Measurements from ENCODE around the gene KRTAP9-6.
"Not testable (repeated sequence)": the region's sequence is repeated elsewhere in the genome, so short reads cannot be mapped to it uniquely, and the experiment has no call there.

Gene KRTAP9-6

GRCh38 chr17:41251261-41251660 is 13.9 kb upstream of the KRTAP9-6 start:
- FAIRE-seq (no peak), DNase-seq (ENCODE audit: insufficient read length) (no peak)
- no peak for TF ChIP-seq TAF1 (IDR thresholded peaks at IDR 0.05; ENCODE audit: borderline replicate concordance, low read depth, low read length)
- no peak for TF ChIP-seq POLR2AphosphoS5 (IDR thresholded peaks at IDR 0.05; ENCODE audit: low read depth, low read length)
- TF ChIP-seq POLR2A (IDR thresholded peaks at IDR 0.05; ENCODE audit: low read depth, low read length), result no peak

GRCh38 chr17:41254861-41255260 is 10.3 kb upstream of the KRTAP9-6 start:
- no peak for TF ChIP-seq POLR2A (IDR thresholded peaks at IDR 0.05; ENCODE audit: low read depth, low read length)
- no peak for TF ChIP-seq TAF1 (IDR thresholded peaks at IDR 0.05; ENCODE audit: borderline replicate concordance, low read depth, low read length)
- TF ChIP-seq POLR2AphosphoS5 (IDR thresholded peaks at IDR 0.05; ENCODE audit: low read depth, low read length), result no peak
- no peak for FAIRE-seq
- no peak for DNase-seq (ENCODE audit: insufficient read length)

GRCh38 chr17:41255381-41256290 is 9.5 kb upstream of the KRTAP9-6 start, which contains the start of gene KRTAP9-9:
Gene KRTAP9-9 (plus strand): TSS chr17:41255384.
- not testable (repeated sequence) for DNase-seq (ENCODE audit: insufficient read length); FAIRE-seq

- FAIRE-seq (no peak), DNase-seq (ENCODE audit: insufficient read length) (no peak)
- TF ChIP-seq TAF1 (IDR thresholded peaks at IDR 0.05; ENCODE audit: borderline replicate concordance, low read depth, low read length) (no peak), POLR2AphosphoS5 (IDR thresholded peaks at IDR 0.05; ENCODE audit: low read depth, low read length) (no peak), POLR2A (IDR thresholded peaks at IDR 0.05; ENCODE audit: low read depth, low read length) (no peak)
These were observed 8.9 kb upstream of the KRTAP9-6 start for GRCh38 chr17:41256291-41256685.

- no peak for FAIRE-seq
- no peak for DNase-seq (ENCODE audit: insufficient read length)
- no peak for TF ChIP-seq POLR2AphosphoS5 (IDR thresholded peaks at IDR 0.05; ENCODE audit: low read depth, low read length)
- TF ChIP-seq TAF1 (IDR thresholded peaks at IDR 0.05; ENCODE audit: borderline replicate concordance, low read depth, low read length), result no peak
- no peak for TF ChIP-seq POLR2A (IDR thresholded peaks at IDR 0.05; ENCODE audit: low read depth, low read length)
These were observed 6.8 kb upstream of the KRTAP9-6 start for GRCh38 chr17:41258406-41258805.

- TF ChIP-seq TAF1 (IDR thresholded peaks at IDR 0.05; ENCODE audit: borderline replicate concordance, low read depth, low read length) (no peak), POLR2AphosphoS5 (IDR thresholded peaks at IDR 0.05; ENCODE audit: low read depth, low read length) (no peak), POLR2A (IDR thresholded peaks at IDR 0.05; ENCODE audit: low read depth, low read length) (no peak)
- DNase-seq (ENCODE audit: insufficient read length) (no peak), FAIRE-seq (no peak)
These were observed 2.0 kb upstream of the KRTAP9-6 start for GRCh38 chr17:41263212-41263611.

GRCh38 chr17:41264599-41264998 is 579 bp upstream of the KRTAP9-6 start:
- DNase-seq (ENCODE audit: insufficient read length) (no peak), FAIRE-seq (no peak)
- TF ChIP-seq POLR2AphosphoS5 (IDR thresholded peaks at IDR 0.05; ENCODE audit: low read depth, low read length) (no peak), TAF1 (IDR thresholded peaks at IDR 0.05; ENCODE audit: borderline replicate concordance, low read depth, low read length) (no peak), POLR2A (IDR thresholded peaks at IDR 0.05; ENCODE audit: low read depth, low read length) (no peak)

- DNase-seq (ENCODE audit: insufficient read length) (no peak), FAIRE-seq (no peak)
These were observed 2.5 kb downstream of the KRTAP9-6 start for GRCh38 chr17:41267711-41268110.

GRCh38 chr17:41271323-41271722 is 6.1 kb downstream of the KRTAP9-6 start:
- not testable (repeated sequence) for FAIRE-seq; DNase-seq (ENCODE audit: insufficient read length)

More at GRCh38 chr17:41267711-41268110, 2.5 kb downstream of the KRTAP9-6 start:
- TF ChIP-seq TAF1 (IDR thresholded peaks at IDR 0.05; ENCODE audit: borderline replicate concordance, low read depth, low read length), result no peak
- TF ChIP-seq POLR2A (IDR thresholded peaks at IDR 0.05; ENCODE audit: low read depth, low read length), result no peak
- TF ChIP-seq POLR2AphosphoS5 (IDR thresholded peaks at IDR 0.05; ENCODE audit: low read depth, low read length), result no peak

- TF ChIP-seq TAF1 (IDR thresholded peaks at IDR 0.05; ENCODE audit: borderline replicate concordance, low read depth, low read length) (no peak), POLR2AphosphoS5 (IDR thresholded peaks at IDR 0.05; ENCODE audit: low read depth, low read length) (no peak), POLR2A (IDR thresholded peaks at IDR 0.05; ENCODE audit: low read depth, low read length) (no peak)
- DNase-seq (ENCODE audit: insufficient read length) (no peak), FAIRE-seq (no peak)
These were observed 6.7 kb downstream of the KRTAP9-6 start for GRCh38 chr17:41271858-41272257.

- not testable (repeated sequence) for DNase-seq (ENCODE audit: insufficient read length); FAIRE-seq
These were observed 10.5 kb downstream of the KRTAP9-6 start, which contains the start of gene KRTAP9-7 for GRCh38 chr17:41275648-41276190. Gene KRTAP9-7 (plus strand): TSS chr17:41275698. CDS start chr17:41275698, 0 bp downstream.

GRCh38 chr17:41278176-41278955 is 13.2 kb downstream of the KRTAP9-6 start:
- no peak for DNase-seq (ENCODE audit: insufficient read length)
- TF ChIP-seq POLR2A (IDR thresholded peaks at IDR 0.05; ENCODE audit: low read depth, low read length) (no peak), POLR2AphosphoS5 (IDR thresholded peaks at IDR 0.05; ENCODE audit: low read depth, low read length) (no peak), TAF1 (IDR thresholded peaks at IDR 0.05; ENCODE audit: borderline replicate concordance, low read depth, low read length) (no peak)
- no peak for FAIRE-seq

All from GM12892 (cell line).